ENCODE data around the gene GOLGA3.
"Not testable (repeated sequence)": the region's sequence is repeated elsewhere in the genome, so short reads cannot be mapped to it uniquely, and the experiment has no call there.

GOLGA3 gene

GRCh38 chr12:132853285-132854092 is 24.8 kb upstream of the GOLGA3 start:
- no peaks in the 10 kb centered on the region for H3K9me3 ChIP-seq (ENCODE audit: low read length)
- H3K4me3 ChIP-seq (ENCODE audit: low read length), result no peak overlapping the region
- H2AFZ ChIP-seq (ENCODE audit: low read depth, low read length), result no peak overlapping the region
- H3K27me3 ChIP-seq (ENCODE audit: insufficient read depth, low read length), result no peaks in the 10 kb centered on the region
- H3K4me1 ChIP-seq (ENCODE audit: insufficient read depth, low read length), result no peaks in the 10 kb centered on the region
- H3K36me3 ChIP-seq (ENCODE audit: insufficient read depth, low read length), result peaks cover 67% of the 10 kb centered on the region

GRCh38 chr12:132852496-132852895 is 23.8 kb upstream of the GOLGA3 start:
- no peaks in the 10 kb centered on the region for H3K9me3 ChIP-seq (ENCODE audit: low read length)
- H2AFZ ChIP-seq (ENCODE audit: low read depth, low read length), result no peak overlapping the region
- H3K36me3 ChIP-seq (ENCODE audit: insufficient read depth, low read length), result peaks cover 70% of the 10 kb centered on the region
- H3K4me1 ChIP-seq (ENCODE audit: insufficient read depth, low read length), result no peaks in the 10 kb centered on the region
- H3K4me3 ChIP-seq (ENCODE audit: low read length), result no peak overlapping the region
- no peaks in the 10 kb centered on the region for H3K27me3 ChIP-seq (ENCODE audit: insufficient read depth, low read length)

- no peak overlapping the region for H3K4me3 ChIP-seq (ENCODE audit: low read length)
- no peaks in the 10 kb centered on the region for H3K4me1 ChIP-seq (ENCODE audit: insufficient read depth, low read length)
- H3K9me3 ChIP-seq (ENCODE audit: low read length), result no peaks in the 10 kb centered on the region
- no peaks in the 10 kb centered on the region for H3K27me3 ChIP-seq (ENCODE audit: insufficient read depth, low read length)
- H2AFZ ChIP-seq (ENCODE audit: low read depth, low read length), result no peak overlapping the region
- H3K36me3 ChIP-seq (ENCODE audit: insufficient read depth, low read length), result peaks cover 70% of the 10 kb centered on the region
Measured at GRCh38 chr12:132851465-132851864, 22.8 kb upstream of the GOLGA3 start.

GRCh38 chr12:132850291-132850690 is 21.6 kb upstream of the GOLGA3 start:
- Histone ChIP-seq H3K4me1 (ENCODE audit: insufficient read depth, low read length) (no peaks in the 10 kb centered on the region), H3K4me3 (ENCODE audit: low read length) (no peak overlapping the region), H3K36me3 (ENCODE audit: insufficient read depth, low read length) (peaks cover 67% of the 10 kb centered on the region), H3K27me3 (ENCODE audit: insufficient read depth, low read length) (no peaks in the 10 kb centered on the region), H3K9me3 (ENCODE audit: low read length) (no peaks in the 10 kb centered on the region), H2AFZ (ENCODE audit: low read depth, low read length) (no peak overlapping the region)

- Histone ChIP-seq H3K4me3 (ENCODE audit: low read length) (no peak overlapping the region), H3K4me1 (ENCODE audit: insufficient read depth, low read length) (no peaks in the 10 kb centered on the region), H3K27me3 (ENCODE audit: insufficient read depth, low read length) (no peaks in the 10 kb centered on the region), H3K9me3 (ENCODE audit: low read length) (peaks cover 2% of the 10 kb centered on the region), H2AFZ (ENCODE audit: low read depth, low read length) (no peak overlapping the region), H3K36me3 (ENCODE audit: insufficient read depth, low read length) (peaks cover 63% of the 10 kb centered on the region)
Measured at GRCh38 chr12:132848521-132848920, 19.9 kb upstream of the GOLGA3 start.

GRCh38 chr12:132847363-132848356 is 19.0 kb upstream of the GOLGA3 start:
- Histone ChIP-seq H3K4me3 (ENCODE audit: low read length) (no peak overlapping the region), H3K27me3 (ENCODE audit: insufficient read depth, low read length) (no peaks in the 10 kb centered on the region), H2AFZ (ENCODE audit: low read depth, low read length) (no peak overlapping the region), H3K4me1 (ENCODE audit: insufficient read depth, low read length) (no peaks in the 10 kb centered on the region), H3K36me3 (ENCODE audit: insufficient read depth, low read length) (peaks cover 60% of the 10 kb centered on the region), H3K9me3 (ENCODE audit: low read length) (peaks cover 2% of the 10 kb centered on the region)

- not testable (repeated sequence) for H2AFZ ChIP-seq (ENCODE audit: low read depth, low read length); H3K27me3 ChIP-seq (ENCODE audit: insufficient read depth, low read length); H3K4me3 ChIP-seq (ENCODE audit: low read length); H3K9me3 ChIP-seq (ENCODE audit: low read length); H3K4me1 ChIP-seq (ENCODE audit: insufficient read depth, low read length)
- H3K36me3 ChIP-seq (ENCODE audit: insufficient read depth, low read length), result peaks cover 58% of the 10 kb centered on the region
Measured at GRCh38 chr12:132844681-132845080, 16.0 kb upstream of the GOLGA3 start.

- Histone ChIP-seq H2AFZ (ENCODE audit: low read depth, low read length) (no peak overlapping the region), H3K27me3 (ENCODE audit: insufficient read depth, low read length) (no peaks in the 10 kb centered on the region), H3K4me1 (ENCODE audit: insufficient read depth, low read length) (no peaks in the 10 kb centered on the region), H3K4me3 (ENCODE audit: low read length) (no peak overlapping the region), H3K36me3 (ENCODE audit: insufficient read depth, low read length) (peaks cover 53% of the 10 kb centered on the region), H3K9me3 (ENCODE audit: low read length) (peaks cover 2% of the 10 kb centered on the region)
Measured at GRCh38 chr12:132842449-132843045, 13.9 kb upstream of the GOLGA3 start.

- H2AFZ ChIP-seq (ENCODE audit: low read depth, low read length), result no peak overlapping the region
- H3K4me3 ChIP-seq (ENCODE audit: low read length), result no peak overlapping the region
- H3K9me3 ChIP-seq (ENCODE audit: low read length), result peaks cover 2% of the 10 kb centered on the region
- H3K36me3 ChIP-seq (ENCODE audit: insufficient read depth, low read length), result peaks cover 43% of the 10 kb centered on the region
- H3K4me1 ChIP-seq (ENCODE audit: insufficient read depth, low read length), result no peaks in the 10 kb centered on the region
- H3K27me3 ChIP-seq (ENCODE audit: insufficient read depth, low read length), result no peaks in the 10 kb centered on the region
Measured at GRCh38 chr12:132841151-132841550, 12.5 kb upstream of the GOLGA3 start.

GRCh38 chr12:132840536-132840935 is 11.9 kb upstream of the GOLGA3 start:
- no peak overlapping the region for H2AFZ ChIP-seq (ENCODE audit: low read depth, low read length)

GRCh38 chr12:132839558-132840235 is 11.0 kb upstream of the GOLGA3 start:
- Histone ChIP-seq H3K27me3 (ENCODE audit: insufficient read depth, low read length) (no peaks in the 10 kb centered on the region), H3K36me3 (ENCODE audit: insufficient read depth, low read length) (peaks cover 34% of the 10 kb centered on the region), H3K4me3 (ENCODE audit: low read length) (no peak overlapping the region), H3K4me1 (ENCODE audit: insufficient read depth, low read length) (no peaks in the 10 kb centered on the region), H3K9me3 (ENCODE audit: low read length) (peaks cover 2% of the 10 kb centered on the region), H2AFZ (ENCODE audit: low read depth, low read length) (no peak overlapping the region)

More at GRCh38 chr12:132840536-132840935, 11.9 kb upstream of the GOLGA3 start:
- no peaks in the 10 kb centered on the region for H3K27me3 ChIP-seq (ENCODE audit: insufficient read depth, low read length)
- no peak overlapping the region for H3K4me3 ChIP-seq (ENCODE audit: low read length)
- peaks cover 37% of the 10 kb centered on the region for H3K36me3 ChIP-seq (ENCODE audit: insufficient read depth, low read length)
- no peaks in the 10 kb centered on the region for H3K4me1 ChIP-seq (ENCODE audit: insufficient read depth, low read length)
- peaks cover 2% of the 10 kb centered on the region for H3K9me3 ChIP-seq (ENCODE audit: low read length)

GRCh38 chr12:132838410-132839080 is 9.9 kb upstream of the GOLGA3 start:
- H3K4me3 ChIP-seq (ENCODE audit: low read length), result no peak overlapping the region
- peaks cover 31% of the 10 kb centered on the region for H3K36me3 ChIP-seq (ENCODE audit: insufficient read depth, low read length)
- H3K9me3 ChIP-seq (ENCODE audit: low read length), result peaks cover 2% of the 10 kb centered on the region
- no peaks in the 10 kb centered on the region for H3K27me3 ChIP-seq (ENCODE audit: insufficient read depth, low read length)
- H2AFZ ChIP-seq (ENCODE audit: low read depth, low read length), result no peak overlapping the region
- no peaks in the 10 kb centered on the region for H3K4me1 ChIP-seq (ENCODE audit: insufficient read depth, low read length)
